ENCODE measurements around the gene IL17C.
A peak's percentile ranks its signal among the peaks of the same experiment; 100 is the strongest.
"Not testable (repeated sequence)": the region's sequence is repeated elsewhere in the genome, so short reads cannot be mapped to it uniquely, and the experiment has no call there.

The IL17C gene

GRCh38 chr16:88662843-88663606 is 24.7 kb downstream of the IL17C start, which contains the start of gene MVD:
TSS of gene MVD (minus strand) at chr16:88663091. CDS start at chr16:88663080, 11 bp downstream.
- peak; percentile 55 to 80 for DNase-seq

- DNase-seq = no peak
These were observed 26.8 kb downstream of the IL17C start for GRCh38 chr16:88665148-88665547.

GRCh38 chr16:88665570-88665969 is 27.2 kb downstream of the IL17C start:
- no peak for DNase-seq

- DNase-seq = no peak
These were observed 29.1 kb downstream of the IL17C start for GRCh38 chr16:88667461-88667860.

- not testable (repeated sequence) for DNase-seq
These were observed 31.1 kb downstream of the IL17C start for GRCh38 chr16:88669493-88669892.

GRCh38 chr16:88669980-88670379 is 31.6 kb downstream of the IL17C start:
- DNase-seq = no peak

- no peak for DNase-seq
These were observed 33.4 kb downstream of the IL17C start for GRCh38 chr16:88671806-88672205.

- DNase-seq = no peak
These were observed 34.4 kb downstream of the IL17C start for GRCh38 chr16:88672776-88673175.

GRCh38 chr16:88673716-88674379 is 35.5 kb downstream of the IL17C start:
- DNase-seq = no peak

- no peak for DNase-seq
These were observed 38.3 kb downstream of the IL17C start for GRCh38 chr16:88676502-88677242.

GRCh38 chr16:88677721-88678120 is 39.3 kb downstream of the IL17C start:
- no peak for DNase-seq

- DNase-seq = no peak
These were observed 40.0 kb downstream of the IL17C start for GRCh38 chr16:88678224-88678979.

- no peak for DNase-seq
These were observed 42.2 kb downstream of the IL17C start for GRCh38 chr16:88680554-88681083.

- DNase-seq = no peak
These were observed 42.8 kb downstream of the IL17C start for GRCh38 chr16:88681084-88681680.

- DNase-seq = no peak
These were observed 43.5 kb downstream of the IL17C start for GRCh38 chr16:88681709-88682451.

- no peak for DNase-seq
These were observed 46.3 kb downstream of the IL17C start for GRCh38 chr16:88684569-88685155.

GRCh38 chr16:88685156-88686061 is 47.0 kb downstream of the IL17C start:
- no peak for DNase-seq

- DNase-seq = peak; percentile 46 to 48
These were observed 47.7 kb downstream of the IL17C start for GRCh38 chr16:88686062-88686438.

GRCh38 chr16:88686439-88687253 is 48.3 kb downstream of the IL17C start, which contains the start of gene SNAI3:
TSS of gene SNAI3 (minus strand) at chr16:88686507. CDS start at chr16:88686406, 101 bp downstream.
- peak; percentile 58 to 68 for DNase-seq
